Measurements from ENCODE around the gene PTPRN2. TPM values are rescaled to one million over a fixed set of nuclear protein-coding genes. Genes with fewer than 3 reads are reported as not detected.

Gene PTPRN2
- total RNA-seq, 2 experiments from 2014 or later = 4.7 to 4.8 TPM

DNA sequence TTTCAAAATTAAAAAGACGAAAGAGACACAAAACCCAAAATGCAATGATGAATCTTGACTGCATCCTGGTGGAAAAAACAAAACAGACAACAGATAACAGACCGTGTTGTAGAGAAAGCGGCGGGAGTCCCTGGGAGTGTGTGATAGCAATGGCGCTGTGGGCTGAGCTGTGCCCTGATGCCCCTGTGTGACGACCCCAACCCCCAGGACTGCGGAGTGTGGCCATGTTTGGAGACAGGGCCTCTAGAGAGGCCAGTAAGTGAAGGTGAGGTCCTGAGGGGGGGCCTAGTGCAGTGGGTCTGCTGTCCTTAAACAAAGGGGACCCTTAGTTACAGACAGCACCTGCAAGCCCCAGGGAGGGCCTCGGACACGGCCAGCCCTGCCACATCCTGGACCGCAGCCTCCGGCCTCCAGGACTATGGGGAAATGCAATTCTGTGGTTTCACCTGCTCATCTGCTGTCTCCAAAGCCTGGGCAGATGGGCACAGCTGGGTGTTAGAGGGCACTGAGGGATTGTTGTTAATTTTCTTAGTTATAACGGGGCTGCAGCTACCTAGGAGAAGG is 973.1 kb downstream of the PTPRN2 start:
- no peak overlapping the region for H3K4me3 Mint-ChIP-seq
- no peaks in the 10 kb centered on the region for H3K9me3 Mint-ChIP-seq
- no peak overlapping the region for H3K27ac Mint-ChIP-seq
- H3K27me3 Mint-ChIP-seq = peaks cover 11% of the 10 kb centered on the region
- DNase-seq = no peak
- H3K4me1 Mint-ChIP-seq = peaks cover 22% of the 10 kb centered on the region
- H3K36me3 Mint-ChIP-seq (ENCODE audit: low read depth) = peaks cover 3% of the 10 kb centered on the region
- CTCF ChIA-PET = no interaction called here
- POLR2A ChIA-PET = interaction anchor here (1.0 to 1.1 kb wide), 2 partner anchors 13 to 1249 kb away, joined by 3 read pairs; no protein-coding TSS in a partner anchor

DNA sequence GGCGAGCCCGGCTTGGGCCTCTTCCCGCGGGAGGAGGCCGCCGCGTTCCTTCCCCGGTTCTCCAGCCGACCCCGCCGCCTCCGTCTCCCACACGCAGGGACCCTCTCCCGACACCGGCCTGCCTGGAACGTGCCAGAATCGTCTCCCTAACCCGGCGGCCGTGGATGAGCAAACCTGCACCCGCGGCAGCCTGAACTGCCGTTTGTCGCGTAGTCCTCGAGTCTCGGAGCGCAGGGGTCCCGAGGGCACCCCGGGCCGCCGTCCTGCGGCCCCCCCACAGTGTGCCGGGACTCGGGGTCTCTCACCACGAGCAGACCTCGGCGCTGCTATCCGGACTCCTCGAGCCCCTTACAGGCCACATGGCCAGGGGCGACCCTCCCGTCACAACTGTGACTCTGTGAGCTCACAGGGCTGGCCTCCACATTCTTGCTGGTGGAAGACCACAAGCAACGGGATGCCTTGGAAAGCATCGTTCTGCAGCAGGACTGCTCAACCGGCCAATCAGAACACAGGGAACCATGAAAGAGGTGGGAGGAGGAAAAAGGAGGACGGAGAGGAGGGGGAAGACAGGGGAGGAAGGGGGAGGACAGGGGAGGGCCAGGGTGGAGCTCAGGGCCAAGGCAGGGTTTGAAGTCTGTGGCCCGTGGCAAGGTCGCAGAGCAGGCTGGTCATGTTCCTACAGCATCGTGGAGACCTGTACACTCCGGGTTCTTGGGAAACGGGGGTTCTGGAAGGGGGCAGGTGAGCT is 973.9 kb downstream of the PTPRN2 start:
- CTCF ChIA-PET = interaction anchor here (1.4 kb wide), 1 partner anchor 181 kb away, joined by 6 read pairs; no protein-coding TSS in a partner anchor
- Mint-ChIP-seq H3K36me3 (ENCODE audit: low read depth) (peaks cover 3% of the 10 kb centered on the region), H3K27me3 (peaks cover 11% of the 10 kb centered on the region), H3K4me1 (peaks cover 22% of the 10 kb centered on the region), H3K9me3 (no peaks in the 10 kb centered on the region), H3K4me3 (peak overlapping the region; percentile 38), H3K27ac (no peak overlapping the region)
- POLR2A ChIA-PET = interaction anchor here (1.0 to 1.7 kb wide), 5 partner anchors 13 to 1250 kb away, joined by 3 to 9 read pairs (median 4); no protein-coding TSS in a partner anchor
- no peak for DNase-seq

- ChIA-PET CTCF (interaction anchor here (0.7 to 1.4 kb wide), 3 partner anchors 9 to 180 kb away, joined by 3 to 6 read pairs (median 4); no protein-coding TSS in a partner anchor), POLR2A (interaction anchor here (1.0 to 1.7 kb wide), 8 partner anchors 10 to 142 kb away, joined by 3 to 9 read pairs (median 4); no protein-coding TSS in a partner anchor)
- peak overlapping the region; percentile 78 for H3K4me3 Mint-ChIP-seq
Measured at GRCh38 chr7:157612664-157613561, 974.7 kb downstream of the PTPRN2 start.

GRCh38 chr7:157612009-157612663 is 975.5 kb downstream of the PTPRN2 start:
- ChIA-PET CTCF (interaction anchor here (1.1 to 1.4 kb wide), 2 partner anchors 10 to 179 kb away, joined by 4 to 6 read pairs; no protein-coding TSS in a partner anchor), POLR2A (interaction anchor here (1.0 to 1.7 kb wide), 7 partner anchors 11 to 141 kb away, joined by 3 to 9 read pairs (median 4); no protein-coding TSS in a partner anchor)
- no peak for DNase-seq

More at GRCh38 chr7:157612664-157613561, 974.7 kb downstream of the PTPRN2 start:
- H3K27me3 Mint-ChIP-seq = peaks cover 11% of the 10 kb centered on the region
- peaks cover 3% of the 10 kb centered on the region for H3K36me3 Mint-ChIP-seq (ENCODE audit: low read depth)
- H3K9me3 Mint-ChIP-seq = no peaks in the 10 kb centered on the region
- peak overlapping the region; percentile 84 for H3K27ac Mint-ChIP-seq
- DNase-seq = peak; percentile 83
- H3K4me1 Mint-ChIP-seq = peaks cover 22% of the 10 kb centered on the region

GRCh38 chr7:157611341-157611740 is 976.3 kb downstream of the PTPRN2 start:
- no peaks in the 10 kb centered on the region for H3K9me3 Mint-ChIP-seq
- DNase-seq = no peak
- H3K27me3 Mint-ChIP-seq = peaks cover 13% of the 10 kb centered on the region
- ChIA-PET POLR2A (interaction anchor here (1.2 kb wide), 1 partner anchor 11 kb away, joined by 3 read pairs; no protein-coding TSS in a partner anchor), CTCF (no interaction called here)
- H3K4me3 Mint-ChIP-seq = peak overlapping the region; percentile 24
- H3K4me1 Mint-ChIP-seq = peaks cover 22% of the 10 kb centered on the region
- H3K27ac Mint-ChIP-seq = peak overlapping the region; percentile 49
- H3K36me3 Mint-ChIP-seq (ENCODE audit: low read depth) = peaks cover 3% of the 10 kb centered on the region

More at GRCh38 chr7:157612009-157612663, 975.5 kb downstream of the PTPRN2 start:
- H3K27ac Mint-ChIP-seq = peak overlapping the region; percentile 84
- H3K9me3 Mint-ChIP-seq = no peaks in the 10 kb centered on the region
- peaks cover 3% of the 10 kb centered on the region for H3K36me3 Mint-ChIP-seq (ENCODE audit: low read depth)
- H3K4me1 Mint-ChIP-seq = peaks cover 22% of the 10 kb centered on the region
- H3K27me3 Mint-ChIP-seq = peaks cover 11% of the 10 kb centered on the region
- peak overlapping the region; percentile 78 for H3K4me3 Mint-ChIP-seq

- POLR2A ChIA-PET = no interaction called here
- Mint-ChIP-seq H3K9me3 (no peaks in the 10 kb centered on the region), H3K36me3 (ENCODE audit: low read depth) (peaks cover 3% of the 10 kb centered on the region), H3K4me3 (peak overlapping the region; percentile 24), H3K27ac (no peak overlapping the region), H3K4me1 (peaks cover 22% of the 10 kb centered on the region), H3K27me3 (peaks cover 13% of the 10 kb centered on the region)
- DNase-seq = no peak
- CTCF ChIA-PET = interaction anchor here (0.5 kb wide), 1 partner anchor 17 kb away, joined by 3 read pairs; no protein-coding TSS in a partner anchor
Measured at GRCh38 chr7:157610671-157611295, 976.8 kb downstream of the PTPRN2 start.

DNA sequence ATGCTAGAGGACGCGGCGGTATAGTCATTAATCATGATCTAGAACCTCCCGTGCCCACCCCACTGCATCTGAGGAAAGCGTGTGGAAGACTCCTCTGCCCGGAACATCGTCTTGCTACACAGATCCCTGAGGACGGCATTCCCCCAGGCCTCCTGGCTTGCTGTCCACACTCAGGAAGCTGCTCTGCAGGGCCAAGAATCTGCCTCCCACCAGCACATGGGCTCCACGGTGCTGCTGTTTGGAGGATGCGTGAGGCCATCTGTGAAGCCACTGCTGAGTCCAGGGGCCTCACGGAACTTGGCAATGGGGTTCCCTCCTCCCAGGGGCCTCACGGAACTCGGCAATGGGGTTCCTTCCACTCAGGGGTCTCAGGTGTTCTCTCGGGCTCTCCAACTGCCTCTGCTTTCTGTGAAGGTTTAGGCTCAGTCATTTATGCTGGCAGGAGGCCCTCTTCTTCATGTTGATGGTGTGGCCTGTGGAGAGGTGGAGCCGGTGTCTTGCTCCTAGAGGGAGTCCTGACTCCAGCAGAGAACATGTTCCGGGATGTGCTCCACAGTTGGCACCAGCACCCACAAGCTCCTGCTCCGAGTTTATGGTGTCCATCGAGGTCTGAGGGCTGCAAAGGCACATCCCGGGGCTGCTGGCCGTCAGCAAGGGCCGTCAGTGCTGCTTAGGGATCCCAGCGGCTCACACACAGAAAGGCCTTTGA is 977.5 kb downstream of the PTPRN2 start:
- DNase-seq = no peak
- ChIA-PET CTCF (interaction anchor here (0.5 kb wide), 1 partner anchor 17 kb away, joined by 3 read pairs; no protein-coding TSS in a partner anchor), POLR2A (no interaction called here)
- peaks cover 3% of the 10 kb centered on the region for H3K36me3 Mint-ChIP-seq (ENCODE audit: low read depth)
- no peaks in the 10 kb centered on the region for H3K9me3 Mint-ChIP-seq
- H3K27me3 Mint-ChIP-seq = peaks cover 10% of the 10 kb centered on the region
- H3K27ac Mint-ChIP-seq = no peak overlapping the region
- no peak overlapping the region for H3K4me3 Mint-ChIP-seq
- peaks cover 22% of the 10 kb centered on the region for H3K4me1 Mint-ChIP-seq

- no peak for DNase-seq
- H3K36me3 Mint-ChIP-seq (ENCODE audit: low read depth) = peaks cover 3% of the 10 kb centered on the region
- no peak overlapping the region for H3K27ac Mint-ChIP-seq
- ChIA-PET POLR2A (no interaction called here), CTCF (no interaction called here)
- H3K4me1 Mint-ChIP-seq = peaks cover 22% of the 10 kb centered on the region
- no peaks in the 10 kb centered on the region for H3K9me3 Mint-ChIP-seq
- H3K27me3 Mint-ChIP-seq = peaks cover 10% of the 10 kb centered on the region
- no peak overlapping the region for H3K4me3 Mint-ChIP-seq
Measured at GRCh38 chr7:157609516-157609915, 978.1 kb downstream of the PTPRN2 start.

- H3K36me3 Mint-ChIP-seq (ENCODE audit: low read depth) = peaks cover 3% of the 10 kb centered on the region
- H3K4me3 Mint-ChIP-seq = no peak overlapping the region
- ChIA-PET POLR2A (no interaction called here), CTCF (no interaction called here)
- H3K9me3 Mint-ChIP-seq = no peaks in the 10 kb centered on the region
- peaks cover 9% of the 10 kb centered on the region for H3K4me1 Mint-ChIP-seq
- no peak for DNase-seq
- peaks cover 2% of the 10 kb centered on the region for H3K27me3 Mint-ChIP-seq
- no peak overlapping the region for H3K27ac Mint-ChIP-seq
Measured at GRCh38 chr7:157607218-157607617, 980.4 kb downstream of the PTPRN2 start.

GRCh38 chr7:157606140-157606539 is 981.5 kb downstream of the PTPRN2 start:
- no peak overlapping the region for H3K4me3 Mint-ChIP-seq
- no peaks in the 10 kb centered on the region for H3K9me3 Mint-ChIP-seq
- H3K4me1 Mint-ChIP-seq = peaks cover under 1% of the 10 kb centered on the region
- no peak for DNase-seq
- H3K27ac Mint-ChIP-seq = no peak overlapping the region
- POLR2A ChIA-PET = no interaction called here
- H3K27me3 Mint-ChIP-seq = peaks cover 2% of the 10 kb centered on the region
- H3K36me3 Mint-ChIP-seq (ENCODE audit: low read depth) = peaks cover under 1% of the 10 kb centered on the region
- CTCF ChIA-PET = no interaction called here

- Mint-ChIP-seq H3K4me3 (no peak overlapping the region), H3K9me3 (no peaks in the 10 kb centered on the region), H3K4me1 (no peaks in the 10 kb centered on the region), H3K27ac (no peak overlapping the region), H3K27me3 (peaks cover 2% of the 10 kb centered on the region), H3K36me3 (ENCODE audit: low read depth) (no peaks in the 10 kb centered on the region)
- CTCF ChIA-PET = no interaction called here
- POLR2A ChIA-PET = no interaction called here
- no peak for DNase-seq
Measured at GRCh38 chr7:157605638-157606037, 982.0 kb downstream of the PTPRN2 start.
